GM18498 (cell line): ENCODE measurements around the gene MRPS7.

Experiments
- ATAC-seq: cut with Tn5 transposase; IDR thresholded peaks from one replicate; pipeline ENCODE4 v1.9.1; 2021; ENCODE audit warnings: mild to moderate bottlenecking, moderate library complexity; ENCODE audit not compliant: unreplicated experiment

The MRPS7 gene

DNA sequence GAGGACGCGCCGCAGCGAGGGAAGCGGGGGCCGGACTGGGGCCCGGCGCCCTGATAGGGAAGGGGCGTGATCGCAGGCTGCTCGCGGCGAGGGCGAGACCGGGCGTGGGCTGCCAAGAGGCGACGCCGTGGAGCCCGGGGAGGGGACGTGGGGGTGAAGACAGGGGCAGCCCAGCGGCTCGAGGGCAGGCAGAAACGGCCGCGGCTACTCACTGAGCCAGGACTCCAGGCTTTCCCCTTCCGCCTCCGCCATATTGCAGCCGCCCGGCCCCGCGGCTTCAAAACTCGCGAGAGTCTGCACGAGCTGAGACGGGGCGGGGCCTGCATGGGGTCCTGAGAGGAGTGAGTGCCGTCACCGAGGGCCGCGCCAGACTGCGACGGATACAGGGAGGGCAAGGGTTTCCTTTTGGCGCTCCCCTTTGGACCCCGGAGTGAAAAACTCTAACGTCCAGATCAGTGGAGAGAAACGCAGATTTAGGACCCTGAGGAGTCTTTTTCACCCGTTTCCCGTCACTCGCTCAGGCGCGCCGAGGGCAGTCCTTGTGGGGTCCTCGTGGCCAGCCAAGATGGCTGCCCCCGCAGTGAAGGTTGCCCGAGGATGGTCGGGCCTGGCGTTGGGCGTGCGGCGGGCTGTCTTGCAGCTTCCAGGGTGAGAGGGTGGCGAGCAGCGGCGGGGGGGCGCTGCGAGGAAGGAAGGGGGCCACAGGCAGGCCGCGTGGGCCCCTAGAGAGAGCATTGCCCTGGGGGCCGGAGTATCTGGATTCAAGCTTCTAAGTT is at the start of gene MRPS7, which contains the start of gene GGA3:
TSS of gene MRPS7 (plus strand) at position 544 of the 776 bp plus-strand sequence. CDS start at position 566, 22 bp downstream.
TSS of gene GGA3 (minus strand) at position 271 of the 776 bp plus-strand sequence. CDS start at position 252, 19 bp downstream.
- ATAC-seq: peak; percentile 91

GRCh38 chr17:75218131-75218530 is 43.5 kb upstream of the MRPS7 start:
- ATAC-seq: no peak

DNA sequence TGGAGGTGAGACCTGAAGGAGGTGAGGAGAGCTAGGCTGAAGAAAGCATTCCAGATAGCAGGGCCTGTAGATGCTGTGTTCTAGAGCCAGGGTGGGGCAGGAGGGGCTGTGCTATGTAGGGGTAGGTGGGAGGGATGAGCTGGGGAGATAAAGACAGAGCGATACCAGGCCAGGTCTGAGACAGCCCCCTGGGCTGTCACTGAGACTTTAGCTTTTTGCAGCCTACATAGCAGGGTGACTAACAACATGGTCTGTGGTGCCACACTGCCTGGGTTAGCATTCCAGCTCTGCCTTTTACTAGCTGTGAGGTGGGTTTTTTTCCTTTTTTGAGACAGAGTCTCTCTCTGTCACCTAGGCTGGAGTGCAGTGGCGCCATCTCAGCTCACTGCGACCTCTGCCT is 41.9 kb upstream of the MRPS7 start:
- no peak for ATAC-seq

- ATAC-seq: no peak
These were observed 36.7 kb upstream of the MRPS7 start for GRCh38 chr17:75225016-75225415.

GRCh38 chr17:75227729-75228128 is 34.0 kb upstream of the MRPS7 start:
- no peak for ATAC-seq

- ATAC-seq: no peak
These were observed 33.4 kb upstream of the MRPS7 start for GRCh38 chr17:75228305-75228704.

- no peak for ATAC-seq
These were observed 32.8 kb upstream of the MRPS7 start for GRCh38 chr17:75228847-75229246.

- no peak for ATAC-seq
These were observed 30.6 kb upstream of the MRPS7 start for GRCh38 chr17:75231071-75231470.

DNA sequence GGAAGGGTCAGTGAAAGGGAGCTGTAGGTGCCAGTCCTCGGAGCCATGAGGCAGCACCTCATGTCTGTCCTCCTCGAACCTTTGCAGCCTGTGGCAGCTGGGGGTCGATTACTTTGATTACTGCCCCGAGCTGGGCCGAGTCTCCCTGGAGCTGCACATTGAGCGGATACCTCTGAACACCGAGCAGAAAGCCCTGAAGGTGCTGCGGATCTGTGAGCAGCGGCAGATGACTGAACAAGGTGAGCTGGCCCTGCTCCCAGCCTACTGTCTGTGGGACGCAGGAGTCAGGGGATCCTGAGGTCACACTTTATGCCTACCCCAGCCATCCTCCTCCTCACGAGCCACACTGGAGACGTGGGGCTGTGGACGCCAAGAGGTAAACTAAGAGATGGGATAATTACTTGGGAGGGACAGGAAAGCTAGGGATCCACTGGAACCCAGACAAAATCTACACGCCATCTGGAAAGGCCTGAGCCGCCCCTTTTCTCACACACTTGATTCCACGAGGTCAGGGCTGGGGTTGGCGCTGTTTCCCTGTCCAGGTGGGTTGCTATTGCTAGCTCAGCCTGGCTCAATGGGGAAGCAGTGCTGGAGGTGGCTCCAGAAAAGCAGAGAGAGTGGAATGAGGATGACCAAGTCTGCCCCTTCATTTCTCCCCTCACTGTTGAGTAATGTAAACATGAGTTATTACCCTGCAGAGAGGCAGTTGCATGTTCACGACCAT is 29.8 kb upstream of the MRPS7 start:
- no peak for ATAC-seq

DNA sequence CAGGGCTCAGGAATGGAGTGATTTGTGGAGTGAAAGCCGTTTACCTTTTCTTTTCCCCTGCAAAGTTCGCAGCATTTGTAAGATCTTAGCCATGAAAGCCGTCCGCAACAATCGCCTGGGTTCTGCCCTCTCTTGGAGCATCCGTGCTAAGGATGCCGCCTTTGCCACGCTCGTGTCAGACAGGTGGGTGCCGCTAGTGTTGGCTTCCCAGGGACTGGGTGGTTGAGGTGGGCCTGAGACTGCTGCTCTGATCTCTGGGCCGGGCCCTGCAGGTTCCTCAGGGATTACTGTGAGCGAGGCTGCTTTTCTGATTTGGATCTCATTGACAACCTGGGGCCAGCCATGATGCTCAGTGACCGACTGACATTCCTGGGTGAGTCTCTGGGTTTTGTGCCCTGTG is 28.9 kb upstream of the MRPS7 start:
- ATAC-seq: no peak

- ATAC-seq: no peak
These were observed 24.3 kb upstream of the MRPS7 start for GRCh38 chr17:75237100-75238014.

DNA sequence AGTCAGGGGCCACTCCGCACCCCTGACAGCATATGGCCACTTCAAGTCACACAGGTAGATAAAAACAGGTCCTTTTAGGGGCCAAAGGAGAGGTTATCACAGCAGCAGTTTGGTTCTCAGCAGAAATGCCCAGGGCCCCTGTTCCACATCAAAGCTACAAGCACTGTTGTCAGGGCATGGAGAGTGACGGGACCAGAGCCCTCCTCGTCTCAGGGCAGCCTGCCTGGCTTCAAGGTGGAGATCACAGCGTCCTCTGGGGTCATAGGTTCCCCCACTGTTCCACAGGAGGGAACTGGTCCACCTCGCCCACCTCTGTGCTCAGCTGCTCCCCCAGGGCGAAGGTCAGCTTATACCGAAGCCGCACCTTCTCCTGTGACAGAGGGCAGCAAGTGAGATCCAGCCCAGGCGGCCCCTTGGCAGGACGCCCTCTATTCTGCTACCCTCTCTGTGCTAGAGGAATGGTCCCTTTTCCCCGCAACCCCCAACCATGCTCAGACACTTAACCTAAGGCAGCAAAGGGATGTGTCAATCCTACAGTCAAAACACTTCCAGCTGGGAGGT is 23.6 kb upstream of the MRPS7 start:
- no peak for ATAC-seq

DNA sequence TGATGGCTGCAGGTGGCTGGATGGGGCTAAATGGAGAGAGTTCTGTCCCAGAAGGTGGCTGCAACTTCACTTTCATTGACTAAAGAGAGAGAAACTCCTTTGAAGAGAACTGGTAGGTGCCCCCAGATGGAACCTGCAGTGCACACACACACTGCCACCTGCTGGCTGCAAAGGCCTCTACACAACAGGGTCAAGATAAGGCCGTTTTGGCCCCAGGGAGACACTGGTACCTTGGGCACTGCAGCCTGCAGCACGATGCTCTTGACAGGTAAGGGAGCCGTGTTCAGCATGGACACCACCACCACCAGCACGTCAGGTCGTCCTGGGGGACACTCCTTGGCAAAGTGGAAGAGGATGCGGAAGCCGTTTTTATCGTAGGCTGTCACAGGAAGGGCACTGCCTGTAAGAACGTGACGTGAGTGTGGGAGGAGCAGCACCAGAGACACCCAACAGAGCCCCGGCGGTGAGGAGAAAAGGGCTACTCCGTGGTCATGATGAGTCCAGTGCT is 22.9 kb upstream of the MRPS7 start:
- peak; percentile 53 for ATAC-seq

DNA sequence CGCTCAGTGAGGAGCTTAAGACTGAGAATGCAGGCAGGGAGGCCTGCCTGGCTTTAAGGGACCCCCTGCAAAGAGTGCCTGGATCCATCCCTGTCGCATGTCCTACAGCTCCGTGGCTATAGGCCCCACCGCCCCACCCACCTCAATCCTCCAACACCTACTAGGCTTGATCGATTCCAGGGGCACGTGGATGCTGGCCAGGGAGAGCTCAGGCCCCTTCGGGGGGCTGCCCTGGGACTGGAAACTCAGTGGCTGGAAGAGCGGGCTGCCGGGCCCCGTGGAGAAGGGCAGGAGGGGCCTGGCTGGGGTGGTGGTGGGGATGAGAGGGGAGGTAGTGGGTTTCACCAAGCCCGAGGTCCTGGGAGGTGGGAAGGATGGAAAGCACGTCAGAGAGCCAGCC is 22.5 kb upstream of the MRPS7 start:
- ATAC-seq: no peak

GRCh38 chr17:75239778-75240393 is 21.8 kb upstream of the MRPS7 start:
- no peak for ATAC-seq

GRCh38 chr17:75240394-75241142 is 21.1 kb upstream of the MRPS7 start:
- no peak for ATAC-seq

- ATAC-seq: no peak
These were observed 20.6 kb upstream of the MRPS7 start for GRCh38 chr17:75241143-75241430.

GRCh38 chr17:75241502-75241901 is 20.2 kb upstream of the MRPS7 start:
- ATAC-seq: no peak

DNA sequence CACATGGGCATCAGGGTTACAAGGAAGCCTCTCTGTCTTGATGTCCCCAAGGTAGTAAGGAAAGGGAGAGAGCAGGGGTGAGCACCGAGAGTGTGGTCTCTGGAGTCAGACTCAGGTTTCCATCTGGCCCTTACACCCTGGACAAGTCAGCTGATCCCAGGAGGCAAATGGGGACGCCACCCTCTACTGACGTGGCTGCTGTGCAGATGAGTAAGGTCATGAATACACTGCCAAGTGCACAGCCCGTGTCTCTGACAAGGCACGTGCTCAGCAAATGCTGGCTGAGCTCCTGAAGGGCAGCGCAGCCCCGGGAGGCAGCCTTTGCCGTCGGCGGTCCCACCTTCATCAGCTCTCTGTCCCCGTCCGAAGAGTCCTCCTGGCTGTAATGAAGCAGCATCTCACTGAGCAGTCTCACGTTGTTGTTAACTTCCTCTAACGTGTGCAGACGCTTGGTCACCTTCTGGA is 19.7 kb upstream of the MRPS7 start:
- no peak for ATAC-seq
